HCT116 (cell line): ENCODE data around the gene MOB3A. TPM values are rescaled to one million over a fixed set of nuclear protein-coding genes. Genes with fewer than 3 reads are reported as not detected.

Source experiments
- ATAC-seq: fragments of 200-7000 bp; cut with Tn5 transposase; 2 replicates; pipeline ENCODE4 v1.9.1; 2020; ENCODE audit warnings: mild to moderate bottlenecking, moderate library complexity
- BruUV-seq: library from RNA; stranded (reverse); fragments of 400-500 nt; replicated peaks from 2 replicates; lab custom pipeline; 2021; lab: Mats Ljungman, UMichigan
- CTCF ChIA-PET: fragments of 300-600 bp; sonication (Branson Sonifier 250); formaldehyde crosslinking; loops from one replicate; lab custom pipeline; 2021; ENCODE audit warnings: antibody characterized with exemption; lab: Charles Lee
- POLR2A ChIA-PET: fragments of 300-600, 350-600 bp; sonication (Branson Sonifier 250); formaldehyde crosslinking; loops from one replicate; lab custom pipeline; 2021; ENCODE audit warnings: antibody characterized with exemption; lab: Charles Lee
- RAD21 ChIA-PET, 2 experiments: fragments of 300-600 bp; sonication (Branson Sonifier 250); formaldehyde crosslinking; loops; one replicate each; lab custom pipeline; 2023; ENCODE audit warnings: low total read pairs in 2 of 2; ENCODE audit not compliant: uncharacterized antibody in 2 of 2, unreplicated experiment in 2 of 2, low non-redundant PET in 1 of 2; lab: Charles Lee
- DNase-seq: peaks from one replicate; pipeline ENCODE4 v3.0.0-alpha.2; 2010; ENCODE audit warnings: low read depth, low spot score
- H2AFZ ChIP-seq: fragments of 200-600 bp; shearing (Covaris generic), sonication (generic); 2 replicates; pipeline ENCODE4 v1.6.1; 2017; ENCODE audit warnings: low read depth, mixed run types, mixed read lengths, antibody characterized with exemption, low read length; ENCODE audit not compliant: poor library complexity, severe bottlenecking
- H3K27ac ChIP-seq: 2 replicates; pipeline ENCODE4 v1.5.1; 2012; ENCODE audit warnings: low read depth, low read length
- H3K27me3 ChIP-seq: fragments of 200-600 bp; sonication (generic); 2 replicates; pipeline ENCODE4 v1.6.1; 2016; ENCODE audit warnings: mixed run types, low read length, mixed read lengths; ENCODE audit not compliant: insufficient read depth
- H3K36me3 ChIP-seq, 2 experiments: fragments of 200-500 bp in 1 of 2; fragments of 200-600 bp in 1 of 2; sonication (Bioruptor generic) in 1 of 2; sonication (generic) in 1 of 2; 2 replicates each; pipeline versions ENCODE4 v1.5.1 to v1.6.1; 2014 to 2016; ENCODE audit warnings: low read length in 2 of 2, inconsistent platforms in 1 of 2, mixed read lengths in 1 of 2, mixed run types in 1 of 2; ENCODE audit not compliant: insufficient read depth in 2 of 2, control insufficient read depth in 1 of 2
- H3K4me1 ChIP-seq, 2 experiments: fragments of 200-600 bp in 1 of 2; sonication (generic) in 1 of 2; 2 replicates each; pipeline versions ENCODE4 v1.5.1 to v1.6.1; 2012 to 2017; ENCODE audit warnings: low read length in 2 of 2, inconsistent platforms in 1 of 2, mild to moderate bottlenecking in 1 of 2, mixed read lengths in 1 of 2, mixed run types in 1 of 2, moderate library complexity in 1 of 2; ENCODE audit not compliant: insufficient read depth in 2 of 2, control insufficient read depth in 1 of 2
- H3K4me2 ChIP-seq: fragments of 200-600 bp; sonication (generic); 2 replicates; pipeline ENCODE4 v1.6.1; 2017; ENCODE audit warnings: mixed run types, low read length, mixed read lengths
- H3K4me3 ChIP-seq, 2 experiments: fragments of 200-600 bp in 1 of 2; sonication (generic) in 1 of 2; replicated peaks in 1 of 2; 2 replicates each; pipeline ENCODE4 v1.5.1; 2011 to 2016; ENCODE audit warnings: low read length in 2 of 2, control low read depth in 1 of 2, low read depth in 1 of 2, mild to moderate bottlenecking in 1 of 2, mixed read lengths in 1 of 2, mixed run types in 1 of 2
- H3K79me2 ChIP-seq: fragments of 200-600 bp; sonication (generic); 2 replicates; pipeline ENCODE4 v1.6.1; 2017; ENCODE audit warnings: mild to moderate bottlenecking, mixed run types, low read length, moderate library complexity, mixed read lengths; ENCODE audit not compliant: insufficient read depth
- H3K9ac ChIP-seq: fragments of 200-600 bp; sonication (generic); 2 replicates; pipeline ENCODE4 v1.6.1; 2016; ENCODE audit warnings: low read length, mixed read lengths
- H3K9me2 ChIP-seq: fragments of 200-600 bp; sonication (generic), shearing (Covaris generic); 2 replicates; pipeline ENCODE4 v1.6.1; 2017; ENCODE audit warnings: mixed run types, mild to moderate bottlenecking, moderate library complexity; ENCODE audit not compliant: insufficient read depth
- H3K9me3 ChIP-seq, 2 experiments: fragments of 200-500 bp in 1 of 2; fragments of 200-600 bp in 1 of 2; sonication (Bioruptor generic) in 1 of 2; sonication (generic) in 1 of 2; 2 replicates each; pipeline ENCODE4 v1.6.1; 2014 to 2017; ENCODE audit warnings: low read length in 2 of 2, mixed read lengths in 2 of 2, inconsistent platforms in 1 of 2, low read depth in 1 of 2, mild to moderate bottlenecking in 1 of 2, mixed run types in 1 of 2, moderate library complexity in 1 of 2; ENCODE audit not compliant: control insufficient read depth in 1 of 2, insufficient read depth in 1 of 2
- H4K20me1 ChIP-seq: fragments of 200-600 bp; sonication (generic), shearing (Covaris generic); 2 replicates; pipeline ENCODE4 v1.6.1; 2017; ENCODE audit warnings: mixed run types, mild to moderate bottlenecking, moderate library complexity; ENCODE audit not compliant: insufficient read depth
- CTCF ChIP-seq, 3 experiments: fragments of 200-600 bp in 1 of 3; sonication (generic) in 1 of 3; IDR thresholded peaks in 2 of 3; conservative IDR thresholded peaks in 1 of 3; 2 replicates each; pipeline ENCODE4 v1.5.1; 2012 to 2017; ENCODE audit warnings: low read depth in 2 of 3, low read length in 2 of 3, antibody characterized with exemption in 1 of 3, borderline replicate concordance in 1 of 3, control low read depth in 1 of 3, mild to moderate bottlenecking in 1 of 3, mixed read lengths in 1 of 3, mixed run types in 1 of 3, moderate library complexity in 1 of 3; ENCODE audit not compliant: insufficient read depth in 1 of 3
- EZH2 ChIP-seq: fragments of 200-600 bp; sonication (generic); IDR thresholded peaks from 2 replicates; pipeline ENCODE4 v1.6.1; 2017; ENCODE audit warnings: antibody characterized with exemption, mixed run types
- FOSL1 ChIP-seq: IDR thresholded peaks from 2 replicates; pipeline ENCODE4 v1.6.1; 2012; ENCODE audit warnings: low read depth
- REST ChIP-seq: IDR thresholded peaks from 2 replicates; pipeline ENCODE4 v1.6.1; 2012; ENCODE audit warnings: low read depth
- SP1 ChIP-seq: IDR thresholded peaks from 2 replicates; pipeline ENCODE4 v1.6.1; 2012; ENCODE audit warnings: low read depth
- SRF ChIP-seq: IDR thresholded peaks from 2 replicates; pipeline ENCODE4 v1.6.1; 2012; ENCODE audit warnings: low read depth
- ZNF274 ChIP-seq: fragments of 200-500 bp; sonication (Bioruptor generic); IDR thresholded peaks from 2 replicates; pipeline ENCODE4 v1.6.1; 2014; ENCODE audit warnings: mild to moderate bottlenecking, low read depth, low read length, inconsistent platforms
- intact Hi-C: fragments of 100-400 bp; cut with micrococcal nuclease; formaldehyde crosslinking; loops from 2 replicates; pipeline ENCODE4 v1.10.0; 2022
- total RNA-seq: library from RNA; stranded (reverse); gene quantifications from one replicate; pipeline ENCODE4 v1.2.1, GENCODE V29; 2021; ENCODE audit not compliant: unreplicated experiment
- TF ChIP-seq, protein P1 (sequence below): IDR thresholded peaks from 2 replicates; pipeline ENCODE4 v1.6.1; 2011; ENCODE audit warnings: mild to moderate bottlenecking, low read length, moderate library complexity; ENCODE audit not compliant: insufficient replicate concordance; ENCODE audit errors: extremely low read depth
- TF ChIP-seq, protein P2 (sequence below): IDR thresholded peaks from 2 replicates; pipeline ENCODE4 v1.6.1; 2012

The MOB3A gene
- total RNA-seq, 1 experiment from 2014 or later: 32.1 TPM

- no peak overlapping the region for H3K4me2 ChIP-seq
- POLR2A ChIA-PET: no interaction called here
- H3K9me2 ChIP-seq: no peaks in the 10 kb centered on the region
- H2AFZ ChIP-seq: no peak overlapping the region
- H3K9me3 ChIP-seq: no peaks in the 10 kb centered on the region
- no peak for TF ChIP-seq SRF
- TF ChIP-seq EZH2: no peak
- no peak for TF ChIP-seq FOSL1
- TF ChIP-seq, protein P1, sequence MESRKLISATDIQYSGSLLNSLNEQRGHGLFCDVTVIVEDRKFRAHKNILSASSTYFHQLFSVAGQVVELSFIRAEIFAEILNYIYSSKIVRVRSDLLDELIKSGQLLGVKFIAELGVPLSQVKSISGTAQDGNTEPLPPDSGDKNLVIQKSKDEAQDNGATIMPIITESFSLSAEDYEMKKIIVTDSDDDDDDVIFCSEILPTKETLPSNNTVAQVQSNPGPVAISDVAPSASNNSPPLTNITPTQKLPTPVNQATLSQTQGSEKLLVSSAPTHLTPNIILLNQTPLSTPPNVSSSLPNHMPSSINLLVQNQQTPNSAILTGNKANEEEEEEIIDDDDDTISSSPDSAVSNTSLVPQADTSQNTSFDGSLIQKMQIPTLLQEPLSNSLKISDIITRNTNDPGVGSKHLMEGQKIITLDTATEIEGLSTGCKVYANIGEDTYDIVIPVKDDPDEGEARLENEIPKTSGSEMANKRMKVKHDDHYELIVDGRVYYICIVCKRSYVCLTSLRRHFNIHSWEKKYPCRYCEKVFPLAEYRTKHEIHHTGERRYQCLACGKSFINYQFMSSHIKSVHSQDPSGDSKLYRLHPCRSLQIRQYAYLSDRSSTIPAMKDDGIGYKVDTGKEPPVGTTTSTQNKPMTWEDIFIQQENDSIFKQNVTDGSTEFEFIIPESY: no peak
- no peak for TF ChIP-seq CTCF (IDR thresholded peaks at IDR 0.05 in 2 of 3, conservative IDR thresholded peaks at IDR 0.05 in 1 of 3; ENCODE audit: borderline replicate concordance in 1 of 3, insufficient read depth in 1 of 3, low read depth in 2 of 3, low read length in 2 of 3)
- TF ChIP-seq, protein P2, sequence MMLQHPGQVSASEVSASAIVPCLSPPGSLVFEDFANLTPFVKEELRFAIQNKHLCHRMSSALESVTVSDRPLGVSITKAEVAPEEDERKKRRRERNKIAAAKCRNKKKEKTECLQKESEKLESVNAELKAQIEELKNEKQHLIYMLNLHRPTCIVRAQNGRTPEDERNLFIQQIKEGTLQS: no peak
- no peak for TF ChIP-seq SP1
- no peak for TF ChIP-seq ZNF274
- TF ChIP-seq REST: no peak
- peaks cover 3 to 4% of the 10 kb centered on the region in 2 experiments; a peak in 2 of 4 replicates for H3K36me3 ChIP-seq
- CTCF ChIA-PET: no interaction called here
- ATAC-seq: no peak
- H3K4me1 ChIP-seq: peaks cover 3 to 13% of the 10 kb centered on the region in 2 experiments; a peak in 2 of 4 replicates
- no peaks in the 10 kb centered on the region for H3K27me3 ChIP-seq
- no TSS peak for BruUV-seq
- RAD21 ChIA-PET: no interaction called here
- intact Hi-C loops: no loop called here
- H3K4me3 ChIP-seq: no peak overlapping the region
- no peak for DNase-seq
- no peaks in the 10 kb centered on the region for H4K20me1 ChIP-seq
- no peak overlapping the region for H3K9ac ChIP-seq
- H3K27ac ChIP-seq: no peak overlapping the region
- no peaks in the 10 kb centered on the region for H3K79me2 ChIP-seq
Measured at GRCh38 chr19:2077398-2077797, 18.7 kb downstream of the MOB3A start.
